Caco-2 (cell line): ENCODE data around the gene LRRC74A. TPM values are rescaled to one million over a fixed set of nuclear protein-coding genes. Genes with fewer than 3 reads are reported as not detected.

Source experiments
- BruUV-seq: library from RNA; stranded (reverse); fragments of 400-500 nt; replicated peaks from 2 replicates; lab custom pipeline; 2021; lab: Mats Ljungman, UMichigan
- CTCF ChIA-PET: fragments of 300-600 bp; sonication (Branson Sonifier 250); formaldehyde crosslinking; loops from one replicate; lab custom pipeline; 2022; ENCODE audit warnings: antibody characterized with exemption; lab: Charles Lee
- POLR2A ChIA-PET: fragments of 300-600 bp; sonication (Branson Sonifier 250); formaldehyde crosslinking; loops from one replicate; lab custom pipeline; 2022; ENCODE audit warnings: antibody characterized with exemption; lab: Charles Lee
- DNase-seq, 2 experiments: peaks; one replicate each; pipeline versions ENCODE4 v3.0.0 to v3.0.0-alpha.2; 2020 to 2022
- H3K27me3 ChIP-seq: replicated peaks from 2 replicates; pipeline ENCODE4 v1.6.0; 2011; ENCODE audit warnings: low read length; ENCODE audit not compliant: control insufficient read depth, insufficient read depth
- H3K36me3 ChIP-seq: 2 replicates; pipeline ENCODE4 v1.5.1; 2011; ENCODE audit warnings: low read length; ENCODE audit not compliant: control insufficient read depth, insufficient read depth
- H3K4me1 ChIP-seq: fragments of 250-450 bp; sonication (Bioruptor Pico); 2 replicates; pipeline ENCODE4 v1.5.1; 2020; ENCODE audit warnings: mild to moderate bottlenecking
- H3K4me3 ChIP-seq: 2 replicates; pipeline ENCODE4 v1.5.1; 2011; ENCODE audit warnings: low read depth, mild to moderate bottlenecking, control low read depth, low read length
- H3K9me3 ChIP-seq: fragments of 250-450 bp; sonication (Bioruptor Pico); 2 replicates; pipeline ENCODE4 v1.5.1; 2020; ENCODE audit warnings: mild to moderate bottlenecking, moderate library complexity
- H3K27ac Mint-ChIP-seq: one replicate; pipeline ENCODE4 v1.8.0; 2022; ENCODE audit warnings: mixed read lengths; ENCODE audit not compliant: unreplicated experiment
- H3K27me3 Mint-ChIP-seq: one replicate; pipeline ENCODE4 v1.8.0; 2022; ENCODE audit warnings: mixed read lengths; ENCODE audit not compliant: insufficient read depth, unreplicated experiment
- H3K36me3 Mint-ChIP-seq: one replicate; pipeline ENCODE4 v1.8.0; 2022; ENCODE audit warnings: mild to moderate bottlenecking, mixed read lengths; ENCODE audit not compliant: insufficient read depth, unreplicated experiment
- H3K4me1 Mint-ChIP-seq: one replicate; pipeline ENCODE4 v1.8.0; 2022; ENCODE audit warnings: low read depth, mixed read lengths; ENCODE audit not compliant: unreplicated experiment
- H3K4me3 Mint-ChIP-seq: one replicate; pipeline ENCODE4 v1.8.0; 2022; ENCODE audit warnings: mild to moderate bottlenecking, moderate library complexity, mixed read lengths; ENCODE audit not compliant: unreplicated experiment
- H3K9me3 Mint-ChIP-seq: one replicate; pipeline ENCODE4 v1.8.0; 2022; ENCODE audit warnings: mixed read lengths; ENCODE audit not compliant: unreplicated experiment
- CTCF ChIP-seq, 2 experiments: fragments of 200-600 bp in 1 of 2; IDR thresholded peaks; 1 replicate in 1 of 2; 2 replicates in 1 of 2; pipeline versions ENCODE4 v1.5.1 to v1.8.0; 2011 to 2022; ENCODE audit warnings: antibody characterized with exemption in 1 of 2, control low read depth in 1 of 2, inconsistent platforms in 1 of 2, low read depth in 1 of 2, low read length in 1 of 2, mild to moderate bottlenecking in 1 of 2, moderate library complexity in 1 of 2; ENCODE audit not compliant: insufficient read depth in 1 of 2, severe bottlenecking in 1 of 2, unreplicated experiment in 1 of 2
- intact Hi-C: fragments of 100-400 bp; cut with micrococcal nuclease; formaldehyde crosslinking; loops from one replicate; pipeline ENCODE4 v1.10.0; 2022; ENCODE audit not compliant: unreplicated experiment
- total RNA-seq: library from RNA; stranded (reverse); gene quantifications from 2 replicates; pipeline ENCODE4 v1.2.3, GENCODE V29; 2022

Gene LRRC74A
- total RNA-seq, 1 experiment from 2014 or later, result not detected

GRCh38 chr14:76877871-76878270 is 51.7 kb downstream of the LRRC74A start:
- Mint-ChIP-seq H3K4me3 (no peak overlapping the region), H3K27me3 (no peaks in the 10 kb centered on the region), H3K36me3 (no peaks in the 10 kb centered on the region), H3K27ac (no peak overlapping the region), H3K4me1 (no peaks in the 10 kb centered on the region), H3K9me3 (no peaks in the 10 kb centered on the region)
- no peak overlapping the region for H3K4me3 ChIP-seq
- ChIA-PET POLR2A (no interaction called here), CTCF (interaction anchor here (0.6 kb wide), 1 partner anchor 10 kb away, joined by 3 read pairs; no protein-coding TSS in a partner anchor)
- intact Hi-C loops, result no loop called here
- DNase-seq, result no peak
- no peaks in the 10 kb centered on the region for H3K4me1 ChIP-seq
- BruUV-seq, result no TSS peak
- no peak for TF ChIP-seq CTCF (IDR thresholded peaks at IDR 0.05; ENCODE audit: insufficient read depth in 1 of 2, low read depth in 1 of 2, low read length in 1 of 2, severe bottlenecking in 1 of 2, unreplicated experiment in 1 of 2)
- H3K36me3 ChIP-seq, result no peaks in the 10 kb centered on the region
- peaks cover 12% of the 10 kb centered on the region for H3K9me3 ChIP-seq
- no peaks in the 10 kb centered on the region for H3K27me3 ChIP-seq

DNA sequence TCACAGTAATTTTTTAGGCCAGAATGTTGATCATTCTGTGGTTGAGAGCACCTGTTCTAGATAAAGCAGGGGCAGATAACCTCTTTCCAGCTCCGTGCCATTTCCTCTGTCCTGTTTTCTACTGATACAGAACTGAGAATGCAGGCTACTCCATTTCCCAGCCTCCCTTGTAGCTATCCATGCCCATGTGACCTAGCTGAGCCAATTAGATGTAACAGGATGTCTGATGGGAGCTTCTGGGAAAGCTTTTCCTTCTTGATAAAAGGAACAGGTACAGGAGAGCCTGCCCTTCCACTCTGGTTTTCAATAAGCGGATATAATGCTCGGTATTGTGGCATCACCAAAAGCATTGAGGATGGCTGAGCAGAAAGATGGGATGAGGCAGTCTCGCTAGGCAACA is 54.2 kb downstream of the LRRC74A start:
- intact Hi-C loops, result no loop called here
- Histone ChIP-seq H3K4me3 (no peak overlapping the region), H3K4me1 (no peaks in the 10 kb centered on the region), H3K9me3 (peaks cover 6% of the 10 kb centered on the region), H3K27me3 (no peaks in the 10 kb centered on the region), H3K36me3 (no peaks in the 10 kb centered on the region)
- Mint-ChIP-seq H3K4me3 (no peak overlapping the region), H3K9me3 (no peaks in the 10 kb centered on the region), H3K27me3 (no peaks in the 10 kb centered on the region), H3K36me3 (no peaks in the 10 kb centered on the region), H3K4me1 (no peaks in the 10 kb centered on the region), H3K27ac (no peak overlapping the region)
- BruUV-seq, result no TSS peak
- no peak for TF ChIP-seq CTCF (IDR thresholded peaks at IDR 0.05; ENCODE audit: insufficient read depth in 1 of 2, low read depth in 1 of 2, low read length in 1 of 2, severe bottlenecking in 1 of 2, unreplicated experiment in 1 of 2)
- no peak for DNase-seq
- ChIA-PET CTCF (interaction anchor here (1.0 to 1.6 kb wide), 2 partner anchors 33 to 94 kb away, joined by 4 read pairs; no protein-coding TSS in a partner anchor), POLR2A (no interaction called here)

- no peaks in the 10 kb centered on the region for H3K9me3 Mint-ChIP-seq
- no peak for DNase-seq
- H3K36me3 Mint-ChIP-seq, result no peaks in the 10 kb centered on the region
- TF ChIP-seq CTCF (IDR thresholded peaks at IDR 0.05; ENCODE audit: insufficient read depth in 1 of 2, low read depth in 1 of 2, low read length in 1 of 2, severe bottlenecking in 1 of 2, unreplicated experiment in 1 of 2), result no peak
- ChIA-PET POLR2A (no interaction called here), CTCF (no interaction called here)
- H3K4me3 Mint-ChIP-seq, result no peak overlapping the region
- H3K27me3 Mint-ChIP-seq, result no peaks in the 10 kb centered on the region
- Histone ChIP-seq H3K9me3 (no peaks in the 10 kb centered on the region), H3K4me3 (no peak overlapping the region), H3K27me3 (no peaks in the 10 kb centered on the region), H3K36me3 (no peaks in the 10 kb centered on the region), H3K4me1 (no peaks in the 10 kb centered on the region)
- intact Hi-C loops, result no loop called here
- no peaks in the 10 kb centered on the region for H3K4me1 Mint-ChIP-seq
- no peak overlapping the region for H3K27ac Mint-ChIP-seq
- BruUV-seq, result no TSS peak
These were observed 55.1 kb downstream of the LRRC74A start for GRCh38 chr14:76881348-76881747.
